HG02852 (cell line): ENCODE measurements around the gene PLD4.

Experiments
- ATAC-seq: cut with Tn5 transposase; IDR thresholded peaks from one replicate; pipeline ENCODE4 v1.9.1; 2021; ENCODE audit warnings: mild to moderate bottlenecking, moderate library complexity; ENCODE audit not compliant: unreplicated experiment

PLD4 gene

DNA sequence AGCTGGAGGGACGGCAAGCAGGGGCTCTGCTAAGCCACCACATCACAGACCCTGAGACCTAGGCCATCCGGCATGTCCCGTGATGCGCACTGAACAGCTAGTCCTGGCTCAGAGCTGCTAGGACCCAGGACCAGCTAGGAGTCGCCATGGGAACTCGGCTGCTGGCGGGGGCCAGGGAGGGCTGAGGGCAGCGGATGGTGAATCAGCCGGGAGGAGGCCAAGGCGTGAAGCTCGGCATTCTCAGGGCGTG lies 48.4 kb downstream of the PLD4 start:
- no peak for ATAC-seq

DNA sequence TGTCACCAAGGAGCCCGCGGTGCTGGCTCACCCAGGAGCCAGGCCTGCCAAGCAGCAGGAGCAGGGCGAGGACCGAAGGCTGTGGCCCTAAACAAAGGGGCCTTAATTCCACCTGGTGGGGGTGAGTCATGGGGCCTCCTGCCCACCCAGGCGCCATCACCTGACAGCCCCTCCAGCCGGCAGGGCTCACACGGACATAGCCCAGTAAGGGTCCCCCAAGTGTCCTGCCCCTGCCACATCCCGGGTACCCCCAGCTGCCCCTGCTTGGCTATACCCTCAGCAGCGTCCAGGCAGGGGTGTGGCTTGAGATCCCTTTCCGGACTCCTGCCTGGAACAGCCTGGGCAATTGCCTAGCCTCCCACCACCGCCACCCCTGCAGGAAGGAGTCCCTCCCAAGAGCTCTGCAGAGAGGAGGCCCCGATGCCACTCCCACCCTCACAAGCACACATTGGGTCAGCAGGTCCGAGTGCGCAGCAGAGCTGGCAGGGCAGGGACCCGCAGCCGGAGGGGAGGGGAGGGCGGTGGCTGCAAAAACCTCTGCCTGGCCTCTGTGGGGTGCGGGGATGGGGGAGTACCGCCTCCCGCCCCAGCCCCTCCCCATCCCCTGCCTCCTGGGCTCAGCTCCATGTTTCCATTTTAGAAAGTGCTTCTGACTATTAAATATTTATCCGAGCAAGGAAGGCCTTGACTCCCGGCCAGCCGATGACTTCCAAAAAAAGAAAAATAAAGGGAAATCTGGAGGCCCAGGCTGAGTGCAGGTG lies 48.9 kb downstream of the PLD4 start:
- no peak for ATAC-seq

DNA sequence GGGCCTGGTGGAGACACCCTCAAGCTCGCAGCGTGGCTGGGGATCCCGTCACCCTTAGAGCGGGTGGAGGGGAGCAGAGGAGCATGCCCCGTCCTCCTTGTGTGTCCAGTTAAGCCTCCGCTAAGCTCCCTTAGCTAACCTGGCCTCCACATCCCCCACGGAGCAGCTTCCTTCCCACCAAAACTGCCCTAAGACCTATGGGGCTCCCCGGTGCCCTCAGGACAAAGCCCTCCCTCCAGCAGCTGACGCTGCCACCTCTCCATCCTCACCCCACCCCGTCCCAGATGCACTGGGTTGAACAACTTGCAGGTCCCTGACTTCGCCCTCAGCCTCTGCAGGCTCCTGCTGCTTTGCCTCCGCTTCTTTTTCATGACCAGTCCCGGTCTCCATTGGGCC lies 49.5 kb downstream of the PLD4 start:
- ATAC-seq = no peak

DNA sequence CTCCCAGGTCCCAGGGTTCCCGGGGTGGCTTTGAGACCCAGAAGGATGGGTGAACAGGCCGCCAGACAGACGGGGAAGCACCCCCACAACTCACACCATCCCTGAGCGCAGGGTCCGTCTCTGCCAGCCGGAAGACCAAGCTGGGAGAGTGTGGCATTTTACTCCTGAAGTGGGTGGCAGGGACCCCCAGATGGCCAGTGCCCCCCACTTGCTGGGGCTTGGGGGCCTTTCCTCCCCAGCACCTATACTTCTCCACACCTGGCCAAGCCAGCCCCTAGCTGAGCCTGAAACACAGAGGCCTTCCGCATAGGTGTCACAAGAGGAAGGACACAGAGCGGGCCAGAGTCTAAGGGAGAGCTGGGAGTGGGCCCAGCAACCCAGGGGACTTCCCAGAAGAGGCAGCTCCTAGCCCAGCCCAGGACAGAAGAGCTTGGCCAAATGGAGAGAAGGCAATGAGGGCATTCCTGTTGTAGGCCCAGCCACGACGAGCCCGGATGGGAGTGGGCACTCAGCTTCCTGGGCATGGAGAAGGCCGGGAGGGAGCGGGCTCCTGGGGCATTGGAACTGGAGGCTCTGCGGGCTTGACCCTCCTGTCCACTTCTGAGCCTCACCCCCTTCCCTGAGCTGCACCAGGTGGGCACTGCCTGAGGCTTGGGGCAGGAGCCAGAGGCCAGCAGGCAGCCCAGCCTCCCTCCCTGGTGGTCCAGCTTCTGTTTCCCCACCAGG lies 50.1 kb downstream of the PLD4 start:
- no peak for ATAC-seq

DNA sequence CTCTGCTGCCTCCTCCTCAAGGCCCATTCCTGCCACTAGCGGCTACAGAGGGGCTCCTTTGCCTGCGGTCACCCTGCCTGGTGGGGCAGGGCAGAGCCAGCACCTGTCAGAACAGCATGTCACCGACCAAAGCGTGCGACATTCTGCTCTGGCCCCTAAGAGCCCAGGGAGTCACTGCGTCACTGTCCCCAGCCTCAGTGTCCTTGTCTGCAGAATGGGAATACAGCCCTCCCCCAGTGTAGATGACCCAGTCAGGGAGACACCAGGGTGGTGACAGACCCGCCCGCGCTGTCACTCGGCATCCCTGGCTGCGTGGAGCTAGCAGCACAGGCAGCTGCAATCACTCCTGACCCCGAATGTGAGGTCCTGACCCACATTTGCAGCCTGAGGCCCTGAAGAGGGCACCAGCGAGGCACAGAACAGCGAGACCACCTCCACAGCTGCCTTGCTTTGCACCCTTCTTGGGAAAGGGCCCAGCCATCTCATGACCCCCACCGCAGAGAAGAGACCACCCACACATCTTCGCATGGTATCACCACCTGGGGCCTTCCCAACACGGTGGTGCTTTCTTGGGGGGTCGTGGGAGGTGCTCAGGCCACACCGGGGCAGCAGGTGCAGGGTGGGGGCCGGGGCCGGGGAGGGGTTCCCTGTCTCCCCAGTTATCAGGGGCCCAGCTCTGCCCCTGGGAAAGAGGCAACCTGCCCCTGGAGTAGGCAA lies 51.0 kb downstream of the PLD4 start:
- ATAC-seq = no peak

DNA sequence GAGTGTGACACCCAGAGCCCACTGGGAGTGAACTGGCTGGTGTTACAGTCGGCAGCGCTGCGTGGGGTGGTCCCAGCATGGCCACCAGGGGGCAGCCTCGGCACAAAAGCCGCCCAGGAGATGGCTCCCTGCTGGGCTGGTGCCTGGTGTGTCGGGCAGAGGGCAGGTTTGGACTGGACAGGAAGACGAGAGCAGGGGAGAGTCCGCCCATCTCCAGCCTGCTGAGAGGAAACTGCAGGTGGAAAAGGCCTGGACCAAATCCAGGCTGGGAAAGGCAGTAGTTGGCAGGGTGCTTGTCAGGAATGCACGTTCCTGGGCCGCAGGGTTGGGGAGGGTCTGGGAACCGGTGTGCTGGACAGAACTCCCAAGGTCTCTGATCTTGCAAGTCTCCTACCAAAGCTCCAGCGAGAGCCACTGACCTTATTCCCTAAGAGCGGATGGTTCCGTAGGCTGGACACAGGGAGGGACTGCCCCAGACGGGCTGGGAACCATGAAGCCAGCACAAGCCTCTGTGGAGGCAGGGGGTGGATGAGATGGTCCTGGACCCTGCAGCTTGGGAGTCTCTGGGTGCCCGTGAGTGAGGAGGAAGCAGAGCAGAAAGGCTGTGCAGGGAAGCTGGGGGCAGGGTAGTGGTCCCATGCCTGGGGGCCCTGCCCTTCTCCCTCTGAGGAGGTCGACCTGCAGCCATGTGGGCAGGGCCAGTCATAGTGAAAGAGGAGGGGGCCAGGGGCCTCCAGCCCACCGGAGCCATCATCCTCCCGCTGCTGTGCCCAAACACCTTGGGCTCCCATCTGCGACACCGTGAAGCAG lies 51.7 kb downstream of the PLD4 start:
- ATAC-seq = no peak

DNA sequence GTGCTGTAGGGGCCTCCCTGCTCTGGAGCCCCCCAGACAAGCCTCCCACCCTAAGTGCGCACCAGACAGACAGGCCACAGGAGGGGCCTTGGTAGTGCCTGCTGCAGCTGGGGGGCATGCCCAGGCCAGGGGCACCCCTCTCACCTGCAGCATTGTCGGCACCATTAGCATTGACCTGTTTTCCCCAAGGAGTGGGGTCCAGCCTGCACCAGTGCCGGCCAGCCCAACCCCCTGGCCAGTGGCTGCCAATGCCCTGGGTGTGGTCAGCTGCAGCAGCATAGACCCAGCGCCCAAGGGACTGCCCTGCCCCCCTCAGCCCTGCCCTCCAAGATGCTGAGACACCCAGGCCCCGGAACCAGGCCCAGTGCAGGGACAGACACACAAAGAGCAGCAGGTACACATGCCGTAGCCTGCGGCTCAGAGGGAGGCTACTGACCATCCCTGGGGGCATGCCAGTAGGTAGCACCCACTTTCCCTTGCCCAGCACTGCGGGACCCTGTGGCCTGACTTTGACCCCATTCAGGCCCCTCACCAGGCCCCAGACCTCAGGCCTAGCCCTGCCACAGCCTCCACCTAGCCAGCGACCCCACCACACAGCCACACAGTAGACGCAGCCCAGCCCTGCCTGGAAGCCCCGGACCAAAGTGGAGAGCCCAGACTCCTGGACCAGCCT lies 52.5 kb downstream of the PLD4 start:
- no peak for ATAC-seq

DNA sequence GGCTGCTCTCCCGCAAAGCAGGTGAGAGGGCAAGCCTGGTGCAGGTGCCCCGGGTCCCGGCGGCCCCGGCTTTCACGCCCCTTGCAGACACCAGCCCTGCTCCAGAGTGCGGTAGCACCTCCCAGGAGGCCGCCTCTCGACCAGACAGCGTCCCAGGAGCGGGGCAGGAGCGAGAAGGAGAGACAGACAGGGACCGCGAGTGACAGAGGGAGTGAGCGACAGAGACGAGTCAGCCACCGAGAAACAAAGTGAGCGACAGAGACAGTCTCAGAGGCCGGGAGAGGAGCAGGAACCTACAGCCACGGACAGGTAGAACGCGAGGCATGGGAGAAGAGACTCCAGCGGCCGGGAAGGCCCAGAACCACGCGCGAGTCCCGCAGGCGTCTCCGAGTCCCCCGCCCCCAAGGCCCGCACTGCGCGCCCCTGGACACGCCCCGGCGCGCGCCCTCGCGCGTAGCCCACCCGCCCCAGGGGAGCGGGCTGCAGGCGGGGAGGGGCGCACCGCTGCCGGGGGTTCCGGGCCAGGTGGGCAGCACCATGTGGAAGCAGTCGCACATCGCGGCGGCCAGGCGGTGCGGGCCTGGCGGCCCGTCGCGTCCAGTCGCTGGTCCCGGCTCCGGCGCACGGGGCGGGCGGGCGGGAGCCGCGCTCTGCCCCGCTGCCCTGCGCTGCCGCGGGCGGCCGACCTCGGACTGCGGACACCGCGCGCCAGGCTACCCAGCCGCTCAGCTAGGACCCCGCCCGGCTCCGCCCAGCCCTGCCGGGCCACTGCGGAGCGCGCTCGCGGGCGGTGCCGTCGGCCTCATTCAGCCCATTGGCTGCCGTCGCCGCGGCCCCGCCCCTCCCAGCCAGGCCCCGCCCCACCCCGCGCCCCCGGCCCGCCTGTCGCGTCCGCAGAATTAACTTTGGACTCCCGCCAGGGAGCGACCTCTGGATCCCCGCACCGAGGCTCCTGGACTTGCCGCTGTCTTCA lies 53.3 kb downstream of the PLD4 start, which contains the start of gene AHNAK2:
Gene AHNAK2 (minus strand): TSS at position 694 of the 973 bp plus-strand sequence. CDS start 137 bp downstream, at position 557.
- ATAC-seq = no peak

DNA sequence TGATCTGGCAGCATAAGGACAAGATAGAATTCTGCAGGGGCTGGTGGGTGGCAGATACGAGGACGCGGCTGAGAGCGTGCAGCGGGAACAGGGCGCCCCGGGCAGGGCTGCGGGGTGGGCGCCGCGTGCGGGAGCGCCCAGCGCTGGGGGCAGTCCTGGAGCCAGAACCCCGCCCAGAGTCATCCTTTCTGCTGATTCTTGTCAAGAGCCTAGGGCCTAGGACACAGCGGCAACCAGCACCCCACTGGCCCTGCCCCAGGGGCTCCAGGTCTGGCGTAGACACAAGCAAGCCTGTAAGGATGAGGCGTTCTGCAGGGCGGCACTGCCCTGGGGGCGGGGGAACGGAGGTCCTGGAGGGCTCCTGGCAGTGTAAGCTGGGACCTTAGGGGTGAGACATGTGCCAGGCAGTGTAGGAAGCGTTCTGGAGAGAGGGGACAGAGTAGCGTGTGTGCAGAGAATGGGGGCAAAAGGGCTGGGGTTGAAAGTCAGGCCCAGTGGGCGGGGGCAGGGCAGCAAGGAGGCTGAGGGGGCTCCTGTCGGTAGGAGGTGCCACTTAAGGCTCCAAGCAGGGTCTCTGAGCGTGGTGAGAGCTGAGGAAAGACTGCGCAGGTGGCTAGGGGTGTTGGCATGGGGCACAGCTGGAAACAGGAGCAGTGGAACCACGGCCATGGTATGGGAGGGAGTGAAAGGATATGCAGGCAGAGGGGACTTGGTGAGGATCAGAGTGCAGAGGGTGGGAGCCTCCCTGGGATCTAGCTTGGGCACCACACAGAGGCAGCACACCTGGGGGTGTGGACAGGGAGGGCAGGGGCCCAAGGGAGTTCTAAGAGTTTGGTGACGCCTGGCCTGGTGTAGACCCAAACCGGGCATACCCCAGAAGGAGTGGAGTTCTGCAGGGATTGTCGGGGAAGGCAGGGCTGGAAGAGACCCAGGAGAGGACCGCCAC lies 54.3 kb downstream of the PLD4 start:
- no peak for ATAC-seq

DNA sequence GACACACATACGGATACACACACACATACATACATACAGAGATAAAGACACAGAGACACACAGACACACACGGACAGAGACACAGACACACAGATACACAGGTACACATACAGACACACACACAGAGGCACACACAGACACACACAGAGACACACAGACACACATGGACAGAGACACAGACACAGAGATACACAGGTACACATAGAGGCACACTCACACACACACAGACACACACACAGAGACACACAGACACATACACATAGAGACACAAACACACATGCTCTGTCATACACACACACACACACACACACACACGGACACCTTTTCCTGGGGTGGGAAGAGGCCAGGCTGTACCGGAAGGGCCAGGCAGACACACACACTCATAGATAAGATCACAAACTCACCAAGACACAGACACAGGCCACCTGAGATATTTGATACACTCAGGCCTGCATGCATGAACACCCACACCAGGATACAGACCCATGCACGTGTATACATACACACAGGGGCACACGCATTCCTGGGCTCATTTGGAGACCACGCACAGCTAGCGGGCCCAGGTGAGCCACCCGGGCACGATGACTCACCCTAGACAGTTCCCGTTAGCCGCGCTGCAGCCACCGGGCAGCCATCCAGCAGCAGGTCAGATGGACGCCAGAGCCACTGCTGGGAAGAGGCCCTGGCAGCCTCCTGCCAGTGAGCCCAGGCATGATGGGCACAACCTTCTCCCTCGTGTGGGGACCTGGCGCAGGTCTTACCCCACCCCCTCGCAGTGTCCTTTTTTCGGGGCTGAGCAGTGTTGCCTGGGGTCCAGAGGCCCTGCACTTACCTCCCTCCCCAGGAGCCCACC lies 55.3 kb downstream of the PLD4 start:
- ATAC-seq = no peak

DNA sequence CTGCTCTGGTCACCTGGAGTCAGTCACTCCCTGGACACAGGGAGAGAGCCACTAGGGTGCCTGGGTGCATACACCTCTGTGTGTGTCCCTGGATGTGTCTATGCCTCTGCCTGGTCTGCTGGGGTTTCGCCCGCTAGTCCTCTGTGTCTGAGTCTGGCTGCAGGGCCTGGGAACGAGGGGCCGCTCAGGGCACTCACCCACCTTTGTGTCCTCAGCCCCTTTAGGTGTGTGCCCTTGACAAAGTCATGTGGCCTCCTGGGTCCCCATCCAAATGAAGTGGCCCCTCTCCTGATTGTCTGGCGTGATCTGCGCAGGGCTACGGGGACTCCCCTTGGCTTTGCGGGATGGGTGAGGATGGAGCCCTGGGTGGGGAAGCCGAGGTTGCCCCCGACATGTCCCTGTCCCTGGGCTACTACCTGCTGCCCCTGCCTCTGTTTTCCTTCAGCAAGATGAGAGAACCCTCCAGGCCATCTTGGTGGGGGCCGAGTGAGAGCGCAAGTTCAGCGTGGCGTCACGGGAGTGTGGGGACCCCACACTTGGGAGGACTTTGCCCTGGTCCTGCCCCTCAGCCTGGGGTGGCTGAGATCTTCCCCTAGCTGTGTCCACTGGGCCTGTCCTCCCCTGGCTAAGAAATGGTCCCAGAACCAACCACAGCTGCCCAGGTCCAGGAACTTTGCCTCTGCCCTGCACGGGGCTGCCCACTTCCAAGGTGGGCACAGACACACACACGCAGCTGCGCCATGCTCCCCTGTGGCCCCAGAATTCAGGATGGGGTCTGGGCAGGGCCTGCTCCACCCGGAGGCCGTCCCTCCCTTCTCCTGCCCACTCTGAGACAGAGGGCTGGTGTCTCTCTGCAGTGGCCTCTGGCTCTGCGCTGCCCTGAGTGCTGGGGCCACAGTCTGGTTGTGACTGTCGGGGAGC lies 56.2 kb downstream of the PLD4 start:
- ATAC-seq = no peak

DNA sequence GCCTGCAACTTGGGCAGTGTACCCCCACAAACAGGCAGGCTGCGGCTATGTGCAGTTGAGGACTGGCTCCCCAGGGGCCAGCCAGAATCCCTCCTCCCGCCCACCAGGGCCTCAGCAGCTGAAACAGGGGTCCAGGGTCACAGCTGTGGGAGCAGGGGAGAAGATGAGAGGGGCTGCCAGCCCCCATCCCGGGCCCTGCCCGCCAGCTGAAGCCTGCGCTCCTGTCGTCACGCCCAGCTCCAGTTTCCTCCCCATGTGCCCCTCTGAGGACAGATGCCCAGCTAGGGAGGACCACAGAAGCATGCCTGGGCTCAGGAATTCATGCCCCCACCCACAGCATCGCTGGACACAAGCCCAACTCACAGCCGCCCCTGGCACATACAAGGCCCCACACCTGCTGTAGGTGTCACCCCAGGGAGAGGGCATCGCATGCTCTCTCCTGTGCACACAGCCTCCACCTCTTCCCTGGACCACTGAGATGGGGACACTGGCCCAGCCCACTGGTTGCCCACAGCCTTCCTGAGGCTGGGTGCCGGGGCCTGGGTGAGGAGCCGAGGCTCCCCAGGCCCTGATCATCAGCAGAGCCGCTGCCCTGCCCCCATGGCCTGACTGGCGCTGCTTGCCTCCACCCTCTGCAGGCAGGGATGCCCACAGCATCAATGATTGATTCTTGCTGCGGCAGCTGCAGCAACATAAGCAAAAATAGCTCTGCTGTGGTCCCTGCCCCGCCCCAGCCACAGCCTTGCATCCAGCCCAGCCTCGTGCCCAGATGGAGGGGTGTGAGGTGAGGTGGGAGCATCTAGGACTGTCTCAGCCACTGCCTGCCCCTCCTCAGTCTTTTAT lies 57.2 kb downstream of the PLD4 start:
- no peak for ATAC-seq

DNA sequence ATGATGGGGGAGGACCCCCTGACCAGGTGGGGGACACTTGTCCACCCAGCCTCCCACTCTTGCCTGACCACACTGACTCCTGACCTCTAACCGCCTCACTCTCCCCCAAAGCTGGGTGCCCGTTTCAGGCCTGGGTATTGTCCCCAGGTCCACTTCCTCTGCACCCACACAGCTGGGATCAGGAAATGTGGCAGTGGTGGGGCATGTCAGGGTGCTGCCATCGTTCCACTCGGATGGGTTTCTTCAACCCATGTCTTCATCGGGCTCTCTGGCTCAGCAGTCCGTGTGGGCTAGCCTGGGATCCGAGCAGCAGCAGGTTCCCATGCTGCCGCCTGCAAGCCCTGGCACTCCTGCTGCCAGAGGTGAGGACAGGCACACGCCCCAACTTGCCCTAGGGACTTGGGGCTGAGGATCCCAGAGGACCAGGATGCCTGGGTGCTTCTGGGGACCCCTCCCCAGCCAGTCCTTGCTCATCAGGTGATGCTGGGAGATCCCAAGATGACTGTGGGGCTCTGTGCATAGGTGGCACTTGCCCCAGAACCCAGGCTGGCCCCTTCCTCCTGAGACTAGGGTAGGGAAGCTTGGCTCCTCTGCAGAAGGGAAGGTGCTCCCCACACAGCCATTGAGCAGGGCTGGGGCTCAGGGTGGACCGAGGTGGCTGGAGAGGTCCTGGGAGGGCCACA lies 58.0 kb downstream of the PLD4 start:
- no peak for ATAC-seq
